Caco-2 (cell line): ENCODE measurements around the gene OTUD1. TPM values are rescaled to one million over a fixed set of nuclear protein-coding genes. Genes with fewer than 3 reads are reported as not detected.

Experiments
- BruUV-seq: library from RNA; stranded (reverse); fragments of 400-500 nt; replicated peaks from 2 replicates; lab custom pipeline; 2021; lab: Mats Ljungman, UMichigan
- CTCF ChIA-PET: fragments of 300-600 bp; sonication (Branson Sonifier 250); formaldehyde crosslinking; loops from one replicate; lab custom pipeline; 2022; ENCODE audit warnings: antibody characterized with exemption; lab: Charles Lee
- POLR2A ChIA-PET: fragments of 300-600 bp; sonication (Branson Sonifier 250); formaldehyde crosslinking; loops from one replicate; lab custom pipeline; 2022; ENCODE audit warnings: antibody characterized with exemption; lab: Charles Lee
- DNase-seq, 2 experiments: peaks; one replicate each; pipeline versions ENCODE4 v3.0.0 to v3.0.0-alpha.2; 2020 to 2022
- H3K27me3 ChIP-seq: replicated peaks from 2 replicates; pipeline ENCODE4 v1.6.0; 2011; ENCODE audit warnings: low read length; ENCODE audit not compliant: control insufficient read depth, insufficient read depth
- H3K36me3 ChIP-seq: 2 replicates; pipeline ENCODE4 v1.5.1; 2011; ENCODE audit warnings: low read length; ENCODE audit not compliant: control insufficient read depth, insufficient read depth
- H3K4me1 ChIP-seq: fragments of 250-450 bp; sonication (Bioruptor Pico); 2 replicates; pipeline ENCODE4 v1.5.1; 2020; ENCODE audit warnings: mild to moderate bottlenecking
- H3K4me3 ChIP-seq: 2 replicates; pipeline ENCODE4 v1.5.1; 2011; ENCODE audit warnings: low read depth, mild to moderate bottlenecking, control low read depth, low read length
- H3K9me3 ChIP-seq: fragments of 250-450 bp; sonication (Bioruptor Pico); 2 replicates; pipeline ENCODE4 v1.5.1; 2020; ENCODE audit warnings: mild to moderate bottlenecking, moderate library complexity
- H3K27ac Mint-ChIP-seq: one replicate; pipeline ENCODE4 v1.8.0; 2022; ENCODE audit warnings: mixed read lengths; ENCODE audit not compliant: unreplicated experiment
- H3K27me3 Mint-ChIP-seq: one replicate; pipeline ENCODE4 v1.8.0; 2022; ENCODE audit warnings: mixed read lengths; ENCODE audit not compliant: insufficient read depth, unreplicated experiment
- H3K36me3 Mint-ChIP-seq: one replicate; pipeline ENCODE4 v1.8.0; 2022; ENCODE audit warnings: mild to moderate bottlenecking, mixed read lengths; ENCODE audit not compliant: insufficient read depth, unreplicated experiment
- H3K4me1 Mint-ChIP-seq: one replicate; pipeline ENCODE4 v1.8.0; 2022; ENCODE audit warnings: low read depth, mixed read lengths; ENCODE audit not compliant: unreplicated experiment
- H3K4me3 Mint-ChIP-seq: one replicate; pipeline ENCODE4 v1.8.0; 2022; ENCODE audit warnings: mild to moderate bottlenecking, moderate library complexity, mixed read lengths; ENCODE audit not compliant: unreplicated experiment
- H3K9me3 Mint-ChIP-seq: one replicate; pipeline ENCODE4 v1.8.0; 2022; ENCODE audit warnings: mixed read lengths; ENCODE audit not compliant: unreplicated experiment
- CTCF ChIP-seq, 2 experiments: fragments of 200-600 bp in 1 of 2; IDR thresholded peaks; 1 replicate in 1 of 2; 2 replicates in 1 of 2; pipeline versions ENCODE4 v1.5.1 to v1.8.0; 2011 to 2022; ENCODE audit warnings: antibody characterized with exemption in 1 of 2, control low read depth in 1 of 2, inconsistent platforms in 1 of 2, low read depth in 1 of 2, low read length in 1 of 2, mild to moderate bottlenecking in 1 of 2, moderate library complexity in 1 of 2; ENCODE audit not compliant: insufficient read depth in 1 of 2, severe bottlenecking in 1 of 2, unreplicated experiment in 1 of 2
- intact Hi-C: fragments of 100-400 bp; cut with micrococcal nuclease; formaldehyde crosslinking; loops from one replicate; pipeline ENCODE4 v1.10.0; 2022; ENCODE audit not compliant: unreplicated experiment
- total RNA-seq: library from RNA; stranded (reverse); gene quantifications from 2 replicates; pipeline ENCODE4 v1.2.3, GENCODE V29; 2022

OTUD1 gene
- total RNA-seq, 1 experiment from 2014 or later: 10.7 TPM

GRCh38 chr10:23452033-23452655 is 13.3 kb downstream of the OTUD1 start:
- no peaks in the 10 kb centered on the region for H3K27me3 ChIP-seq
- no peaks in the 10 kb centered on the region for H3K4me1 Mint-ChIP-seq
- no peak overlapping the region for H3K4me3 ChIP-seq
- no peak overlapping the region for H3K4me3 Mint-ChIP-seq
- H3K9me3 Mint-ChIP-seq: no peaks in the 10 kb centered on the region
- DNase-seq: no peak
- H3K27me3 Mint-ChIP-seq: peaks cover 2% of the 10 kb centered on the region
- no peaks in the 10 kb centered on the region for H3K4me1 ChIP-seq
- CTCF ChIA-PET: interaction anchor here (0.6 kb wide), 1 partner anchor 74 kb away, joined by 3 read pairs; no protein-coding TSS in a partner anchor
- intact Hi-C loops: no loop called here
- no peak for TF ChIP-seq CTCF (IDR thresholded peaks at IDR 0.05; ENCODE audit: insufficient read depth in 1 of 2, low read depth in 1 of 2, low read length in 1 of 2, severe bottlenecking in 1 of 2, unreplicated experiment in 1 of 2)
- no peaks in the 10 kb centered on the region for H3K9me3 ChIP-seq
- H3K36me3 ChIP-seq: no peaks in the 10 kb centered on the region
- BruUV-seq: no TSS peak
- H3K27ac Mint-ChIP-seq: no peak overlapping the region
- POLR2A ChIA-PET: no interaction called here
- no peaks in the 10 kb centered on the region for H3K36me3 Mint-ChIP-seq

- H3K36me3 Mint-ChIP-seq: no peaks in the 10 kb centered on the region
- Histone ChIP-seq H3K36me3 (no peaks in the 10 kb centered on the region), H3K9me3 (no peaks in the 10 kb centered on the region), H3K27me3 (no peaks in the 10 kb centered on the region), H3K4me3 (no peak overlapping the region), H3K4me1 (no peaks in the 10 kb centered on the region)
- peaks cover 2% of the 10 kb centered on the region for H3K27me3 Mint-ChIP-seq
- ChIA-PET POLR2A (no interaction called here), CTCF (no interaction called here)
- no peaks in the 10 kb centered on the region for H3K9me3 Mint-ChIP-seq
- TF ChIP-seq CTCF (IDR thresholded peaks at IDR 0.05; ENCODE audit: insufficient read depth in 1 of 2, low read depth in 1 of 2, low read length in 1 of 2, severe bottlenecking in 1 of 2, unreplicated experiment in 1 of 2): no peak
- no peaks in the 10 kb centered on the region for H3K4me1 Mint-ChIP-seq
- no peak overlapping the region for H3K4me3 Mint-ChIP-seq
- DNase-seq: no peak
- BruUV-seq: no TSS peak
- intact Hi-C loops: no loop called here
- no peak overlapping the region for H3K27ac Mint-ChIP-seq
These were observed 14.6 kb downstream of the OTUD1 start for GRCh38 chr10:23453465-23453864.

GRCh38 chr10:23457632-23458417 is 18.9 kb downstream of the OTUD1 start:
- TF ChIP-seq CTCF (IDR thresholded peaks at IDR 0.05; ENCODE audit: insufficient read depth in 1 of 2, low read depth in 1 of 2, low read length in 1 of 2, severe bottlenecking in 1 of 2, unreplicated experiment in 1 of 2): no peak
- ChIA-PET CTCF (no interaction called here), POLR2A (no interaction called here)
- H3K36me3 Mint-ChIP-seq: no peaks in the 10 kb centered on the region
- no peak for DNase-seq
- H3K27me3 ChIP-seq: no peaks in the 10 kb centered on the region
- H3K9me3 Mint-ChIP-seq: no peaks in the 10 kb centered on the region
- no peak overlapping the region for H3K4me3 Mint-ChIP-seq
- intact Hi-C loops: no loop called here
- H3K4me1 ChIP-seq: no peaks in the 10 kb centered on the region
- H3K27me3 Mint-ChIP-seq: peaks cover 6% of the 10 kb centered on the region
- BruUV-seq: no TSS peak
- H3K4me1 Mint-ChIP-seq: peaks cover 7% of the 10 kb centered on the region
- no peak overlapping the region for H3K4me3 ChIP-seq
- no peaks in the 10 kb centered on the region for H3K36me3 ChIP-seq
- no peaks in the 10 kb centered on the region for H3K9me3 ChIP-seq
- H3K27ac Mint-ChIP-seq: no peak overlapping the region
